Prostate gland (tissue), 2 donors: ENCODE measurements around the gene LY86. TPM values are rescaled to one million over a fixed set of nuclear protein-coding genes. Genes with fewer than 3 reads are reported as not detected.

Experiments
- DNase-seq: peaks from one replicate; pipeline ENCODE4 v3.0.0-alpha.2; 2019; ENCODE audit warnings: low spot score
- H3K27ac ChIP-seq, 2 donors: fragments of 200-600 bp; sonication (generic); 2 replicates each; pipeline ENCODE4 v1.5.1; 2017 to 2019
- H3K27me3 ChIP-seq: fragments of 200-600 bp; sonication (generic); replicated peaks from 2 replicates; pipeline ENCODE4 v1.5.1; 2019; ENCODE audit not compliant: insufficient read depth
- H3K36me3 ChIP-seq, 2 donors: fragments of 200-600 bp; sonication (generic); 1 replicate in 1 of 2; 2 replicates in 1 of 2; pipeline versions ENCODE4 v1.5.1 to v1.8.1; 2017 to 2019
- H3K4me1 ChIP-seq: fragments of 200-600 bp; sonication (generic); replicated peaks from 2 replicates; pipeline ENCODE4 v1.5.1; 2019
- H3K4me3 ChIP-seq, 2 donors: fragments of 200-600 bp; sonication (generic); 2 replicates each; pipeline ENCODE4 v1.5.1; 2017 to 2019
- H3K9me3 ChIP-seq: fragments of 200-600 bp; sonication (generic); 2 replicates; pipeline ENCODE4 v1.5.1; 2017
- POLR2A ChIP-seq: fragments of 450-650 bp; IDR thresholded peaks from one replicate; pipeline ENCODE4 v1.6.1; 2016; ENCODE audit warnings: antibody characterized with exemption, mild to moderate bottlenecking
- POLR2AphosphoS5 ChIP-seq: sonication (generic); formaldehyde crosslinking; IDR thresholded peaks from one replicate; pipeline ENCODE4 v1.6.1; 2017; ENCODE audit warnings: antibody characterized with exemption
- WGBS: methylation state at CpG from one replicate; pipeline ENCODE4 v1.1.5; 2018; 5-methylcytosine and 5-hydroxymethylcytosine counted together
- intact Hi-C: fragments of 100-400 bp; cut with DNase I; formaldehyde crosslinking; loops from one replicate; pipeline ENCODE4 v1.14.2; 2022
- total RNA-seq, 2 donors: library from RNA; depleted of rRNA; stranded (reverse); fragments of >200 nt; gene quantifications; one replicate each; pipeline ENCODE4 v1.1.0, GENCODE V29; 2016
- TF ChIP-seq, protein P1 (sequence below), 4 experiments: fragments of 200-600 bp in 2 of 4; fragments of 450-650 bp in 2 of 4; sonication (generic) in 2 of 4; IDR thresholded peaks; 1 replicate in 3 of 4; 2 replicates in 1 of 4; pipeline ENCODE4 v1.5.1; 2016 to 2019; ENCODE audit warnings: antibody characterized with exemption in 4 of 4, mild to moderate bottlenecking in 2 of 4, moderate library complexity in 2 of 4

The LY86 gene
- total RNA-seq, 2 donors from 2014 or later, result 1.5 to 7.0 TPM

DNA sequence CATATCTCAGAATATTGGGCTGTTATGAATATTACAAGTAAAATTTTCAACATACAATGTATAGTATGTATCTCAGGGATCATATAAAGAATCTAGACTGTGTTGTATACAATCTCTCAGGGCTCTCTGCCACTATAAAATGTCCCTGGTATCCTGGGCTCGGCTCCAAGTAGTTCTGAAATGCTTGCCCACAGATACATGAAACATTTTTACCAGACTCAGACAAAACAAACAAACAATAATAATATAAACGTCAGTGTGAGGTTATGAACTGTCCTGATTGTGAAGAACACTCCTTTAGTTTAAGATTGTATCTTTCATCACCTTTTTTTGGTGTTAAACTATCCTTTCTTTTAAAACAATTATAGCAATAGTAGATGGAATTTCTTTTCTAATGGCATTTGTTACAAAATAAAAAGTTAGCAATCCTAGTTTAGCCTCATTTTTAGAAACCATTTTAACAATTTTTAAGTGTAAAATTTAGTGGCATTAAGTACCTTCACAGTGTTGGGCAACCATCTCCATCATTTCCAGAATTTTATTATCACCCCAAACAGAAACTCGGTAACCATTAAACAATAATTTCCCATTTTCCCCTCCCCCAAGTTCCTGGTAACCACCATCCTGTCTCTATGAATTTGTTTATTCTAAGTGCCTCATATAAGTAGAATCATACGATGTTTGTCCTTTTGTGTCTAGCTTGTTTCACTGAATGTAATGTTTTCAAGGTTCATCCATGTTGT lies 17.4 kb upstream of the LY86 start:
- TF ChIP-seq, protein P1, sequence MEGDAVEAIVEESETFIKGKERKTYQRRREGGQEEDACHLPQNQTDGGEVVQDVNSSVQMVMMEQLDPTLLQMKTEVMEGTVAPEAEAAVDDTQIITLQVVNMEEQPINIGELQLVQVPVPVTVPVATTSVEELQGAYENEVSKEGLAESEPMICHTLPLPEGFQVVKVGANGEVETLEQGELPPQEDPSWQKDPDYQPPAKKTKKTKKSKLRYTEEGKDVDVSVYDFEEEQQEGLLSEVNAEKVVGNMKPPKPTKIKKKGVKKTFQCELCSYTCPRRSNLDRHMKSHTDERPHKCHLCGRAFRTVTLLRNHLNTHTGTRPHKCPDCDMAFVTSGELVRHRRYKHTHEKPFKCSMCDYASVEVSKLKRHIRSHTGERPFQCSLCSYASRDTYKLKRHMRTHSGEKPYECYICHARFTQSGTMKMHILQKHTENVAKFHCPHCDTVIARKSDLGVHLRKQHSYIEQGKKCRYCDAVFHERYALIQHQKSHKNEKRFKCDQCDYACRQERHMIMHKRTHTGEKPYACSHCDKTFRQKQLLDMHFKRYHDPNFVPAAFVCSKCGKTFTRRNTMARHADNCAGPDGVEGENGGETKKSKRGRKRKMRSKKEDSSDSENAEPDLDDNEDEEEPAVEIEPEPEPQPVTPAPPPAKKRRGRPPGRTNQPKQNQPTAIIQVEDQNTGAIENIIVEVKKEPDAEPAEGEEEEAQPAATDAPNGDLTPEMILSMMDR (IDR thresholded peaks at IDR 0.05), result no peak
- TF ChIP-seq POLR2AphosphoS5, result no peak
- TF ChIP-seq POLR2A, result no peak
- intact Hi-C loops, result no loop called here
- Histone ChIP-seq H3K9me3 (no peaks in the 10 kb centered on the region), H3K4me1 (no peaks in the 10 kb centered on the region), H3K4me3 (no peak overlapping the region), H3K27me3 (no peaks in the 10 kb centered on the region), H3K36me3 (no peaks in the 10 kb centered on the region), H3K27ac (no peak overlapping the region)
- WGBS, result 30% methylated on average over 4 of the region's 4 CpGs
- no peak for DNase-seq

DNA sequence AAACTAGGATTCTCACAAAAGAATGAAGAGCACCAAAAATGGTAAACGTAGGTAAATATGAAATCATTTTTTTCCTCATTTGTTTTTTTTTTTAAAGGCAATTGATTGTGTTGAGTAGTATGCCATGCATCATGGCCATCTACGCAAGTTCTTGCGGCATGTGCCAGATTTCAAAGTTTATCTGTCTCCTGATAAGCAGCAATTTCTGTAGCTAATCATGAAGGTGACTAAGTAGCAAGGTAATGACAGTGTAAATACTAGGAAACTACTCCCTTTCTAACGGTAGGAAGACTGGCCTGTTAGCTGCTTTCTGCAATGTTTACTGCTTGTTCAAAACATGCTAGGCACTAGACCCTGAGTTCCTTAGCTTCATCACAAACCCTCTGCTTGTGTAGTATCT lies 13.4 kb upstream of the LY86 start:
- intact Hi-C loops, result no loop called here
- H3K27me3 ChIP-seq, result no peaks in the 10 kb centered on the region
- no peak for TF ChIP-seq POLR2A
- TF ChIP-seq, protein P1 (IDR thresholded peaks at IDR 0.05), result no peak
- TF ChIP-seq POLR2AphosphoS5, result no peak
- H3K4me3 ChIP-seq, result no peak overlapping the region
- no peaks in the 10 kb centered on the region for H3K9me3 ChIP-seq
- DNase-seq, result no peak
- WGBS, result 80% methylated on average over 4 of the region's 4 CpGs
- no peak overlapping the region for H3K27ac ChIP-seq
- no peaks in the 10 kb centered on the region for H3K4me1 ChIP-seq
- H3K36me3 ChIP-seq, result no peaks in the 10 kb centered on the region

DNA sequence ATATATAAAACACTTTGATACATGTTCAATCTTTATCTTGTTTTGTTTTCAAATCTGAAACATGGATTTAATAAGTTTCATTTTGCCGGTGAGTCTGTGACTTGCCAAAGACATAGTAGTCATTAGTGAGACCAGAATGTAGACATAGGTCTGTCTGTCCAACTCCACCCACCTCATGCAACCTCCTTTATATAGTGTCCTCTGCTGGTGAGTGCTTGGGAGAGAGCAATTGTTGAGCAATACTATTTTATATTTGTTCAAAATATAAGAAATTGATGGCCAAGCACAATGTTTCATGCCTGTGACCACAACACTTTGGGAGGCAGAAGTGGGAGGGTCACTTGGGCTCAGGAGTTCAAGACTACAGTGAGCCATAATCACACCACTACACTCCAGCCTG lies 10.8 kb upstream of the LY86 start:
- DNase-seq, result no peak
- no peaks in the 10 kb centered on the region for H3K27me3 ChIP-seq
- H3K27ac ChIP-seq, result no peak overlapping the region
- WGBS, result 86% methylated on average over 1 of the region's 1 CpG
- no peaks in the 10 kb centered on the region for H3K36me3 ChIP-seq
- H3K9me3 ChIP-seq, result no peaks in the 10 kb centered on the region
- no peak overlapping the region for H3K4me3 ChIP-seq
- no peaks in the 10 kb centered on the region for H3K4me1 ChIP-seq
- TF ChIP-seq POLR2AphosphoS5 (no peak), POLR2A (no peak)
- TF ChIP-seq, protein P1 (IDR thresholded peaks at IDR 0.05), result no peak
- intact Hi-C loops, result no loop called here

DNA sequence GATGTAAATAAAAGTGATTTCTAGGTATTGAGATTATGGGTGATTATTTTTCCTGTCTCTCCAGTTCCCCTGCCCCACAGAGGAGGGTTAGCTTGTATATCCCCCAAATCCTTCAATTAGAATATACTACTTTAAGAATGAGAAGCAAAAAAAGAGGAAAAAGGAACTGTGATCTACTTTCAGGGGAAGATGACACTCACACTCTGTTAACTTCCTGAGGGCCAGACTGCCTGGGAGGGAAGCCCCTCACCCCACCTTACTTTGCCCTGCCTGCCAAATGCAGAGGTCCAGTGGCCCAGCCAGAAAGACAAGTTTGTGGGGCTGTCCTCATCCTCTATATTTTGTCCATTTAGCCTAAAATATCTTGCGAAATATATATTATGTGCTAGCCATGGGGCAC lies 9.2 kb upstream of the LY86 start:
- Histone ChIP-seq H3K27ac (no peak overlapping the region), H3K4me1 (no peaks in the 10 kb centered on the region), H3K9me3 (no peaks in the 10 kb centered on the region), H3K27me3 (no peaks in the 10 kb centered on the region), H3K4me3 (no peak overlapping the region), H3K36me3 (no peaks in the 10 kb centered on the region)
- intact Hi-C loops, result no loop called here
- TF ChIP-seq POLR2AphosphoS5 (no peak), POLR2A (no peak)
- TF ChIP-seq, protein P1 (IDR thresholded peaks at IDR 0.05), result no peak
- DNase-seq, result no peak
- WGBS, result 92% methylated on average over 1 of the region's 1 CpG

DNA sequence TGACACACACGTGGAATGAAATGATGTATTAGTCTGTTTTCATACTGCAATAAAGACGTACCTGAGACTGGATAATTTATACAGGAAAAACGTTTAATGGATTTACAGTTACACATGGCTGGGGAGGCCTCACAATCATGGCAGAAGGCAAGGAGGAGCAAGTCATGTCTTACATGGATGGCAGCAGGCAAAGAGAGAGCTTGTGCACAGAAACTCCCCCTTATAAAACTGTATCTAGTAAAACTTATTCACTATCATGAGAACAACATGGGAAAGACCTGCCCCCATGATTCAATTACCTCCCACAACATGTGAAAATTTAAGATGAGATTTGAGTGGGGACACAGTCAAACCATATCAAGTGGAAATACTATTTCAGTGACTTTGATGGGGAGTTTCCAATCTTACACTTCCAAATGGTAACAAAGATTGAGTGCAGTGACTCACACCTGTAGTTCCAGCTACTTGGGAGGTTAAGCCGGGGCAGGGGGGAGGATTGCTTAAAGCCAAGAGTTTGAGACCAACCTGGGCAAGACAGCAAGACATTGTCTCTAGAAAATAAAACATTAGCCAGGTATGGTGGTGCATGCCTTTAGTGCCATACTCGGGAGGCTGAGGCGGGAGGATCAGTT lies 8.2 kb upstream of the LY86 start:
- WGBS, result 81% methylated on average over 6 of the region's 6 CpGs
- TF ChIP-seq, protein P1 (IDR thresholded peaks at IDR 0.05), result no peak
- no peak for TF ChIP-seq POLR2A
- no peaks in the 10 kb centered on the region for H3K36me3 ChIP-seq
- H3K27ac ChIP-seq, result no peak overlapping the region
- intact Hi-C loops, result no loop called here
- H3K27me3 ChIP-seq, result no peaks in the 10 kb centered on the region
- no peak for DNase-seq
- H3K9me3 ChIP-seq, result no peaks in the 10 kb centered on the region
- H3K4me3 ChIP-seq, result no peak overlapping the region
- H3K4me1 ChIP-seq, result no peaks in the 10 kb centered on the region
